K562 (cell line): Measurements from ENCODE around the gene GALR3. TPM values are rescaled to one million over a fixed set of nuclear protein-coding genes. Genes with fewer than 3 reads are reported as not detected.

Experiments
- HDAC2 ChIP-seq: fragments of 450-650 bp; IDR thresholded peaks from 2 replicates; pipeline ENCODE4 v1.6.1; 2016; ENCODE audit warnings: mild to moderate bottlenecking
- MAZ ChIP-seq, 2 experiments: fragments of 450-650 bp in 1 of 2; sonication (generic) in 1 of 2; formaldehyde crosslinking; IDR thresholded peaks in 1 of 2; conservative IDR thresholded peaks in 1 of 2; 2 replicates each; pipeline versions ENCODE4 v1.4.0 to v1.5.0; 2020; ENCODE audit warnings: mild to moderate bottlenecking in 1 of 2, missing genetic modification reagents in 1 of 2
- MEF2D ChIP-seq: conservative IDR thresholded peaks from 2 replicates; pipeline ENCODE4 v1.6.1; 2016; ENCODE audit warnings: low read depth, missing genetic modification characterization, missing compliant biosample characterization
- NFIC ChIP-seq: fragments of 450-650 bp; IDR thresholded peaks from 2 replicates; pipeline ENCODE4 v1.6.1; 2017; ENCODE audit warnings: mild to moderate bottlenecking, inconsistent platforms
- PML ChIP-seq: IDR thresholded peaks from 2 replicates; pipeline ENCODE4 v1.6.1; 2012; ENCODE audit warnings: low read length, inconsistent platforms
- POLR2AphosphoS5 ChIP-seq: IDR thresholded peaks from 2 replicates; pipeline ENCODE4 v1.6.1; 2011; ENCODE audit warnings: mild to moderate bottlenecking, low read depth, low read length, moderate library complexity; ENCODE audit not compliant: control insufficient read depth, insufficient read depth
- POLR2G ChIP-seq: fragments of 200-400 bp; formaldehyde crosslinking; IDR thresholded peaks from 2 replicates; pipeline ENCODE4 v1.6.1; 2017; ENCODE audit warnings: low read depth, mild to moderate bottlenecking, antibody characterized with exemption, low read length, moderate library complexity
- RBFOX2 ChIP-seq: fragments of 200-400 bp; formaldehyde crosslinking; IDR thresholded peaks from 2 replicates; pipeline ENCODE4 v1.6.1; 2017; ENCODE audit warnings: low read depth, mild to moderate bottlenecking, low read length, moderate library complexity
- SMAD4 ChIP-seq: fragments of 250-450 bp; sonication (Bioruptor Pico); conservative IDR thresholded peaks from 2 replicates; pipeline ENCODE4 v1.8.0; 2021; ENCODE audit warnings: inconsistent platforms, mild to moderate bottlenecking, moderate library complexity
- SMARCB1 ChIP-seq: IDR thresholded peaks from 2 replicates; pipeline ENCODE4 v1.6.1; 2011; ENCODE audit warnings: improper control_type of control experiment, low read depth; ENCODE audit not compliant: insufficient read length
- SREBF2 ChIP-seq: sonication (generic); formaldehyde crosslinking; IDR thresholded peaks from 2 replicates; pipeline ENCODE4 v1.4.0; 2020; ENCODE audit warnings: mild to moderate bottlenecking, missing genetic modification reagents
- SRSF1 ChIP-seq: fragments of 200-400 bp; formaldehyde crosslinking; IDR thresholded peaks from 2 replicates; pipeline ENCODE4 v1.6.1; 2017; ENCODE audit warnings: mild to moderate bottlenecking, low read depth, low read length, moderate library complexity
- TBP ChIP-seq: optimal IDR thresholded peaks from 2 replicates; pipeline ENCODE3; 2011; ENCODE audit warnings: low read depth, low read length, improper control_type of control experiment
- TCFL5 ChIP-seq: fragments of 250-450 bp; sonication (Bioruptor Pico); conservative IDR thresholded peaks from 2 replicates; pipeline ENCODE4 v1.6.1; 2021; ENCODE audit warnings: mild to moderate bottlenecking, moderate library complexity, matching md5 sums
- TOE1 ChIP-seq, 2 experiments: fragments of 450-650 bp in 1 of 2; sonication (generic) in 1 of 2; formaldehyde crosslinking in 1 of 2; IDR thresholded peaks; 2 replicates each; pipeline versions ENCODE4 v1.7.1 to v1.8.0; 2016 to 2022; ENCODE audit warnings: borderline replicate concordance in 2 of 2, mild to moderate bottlenecking in 2 of 2, antibody characterized with exemption in 1 of 2, inconsistent platforms in 1 of 2, low read depth in 1 of 2, missing genetic modification reagents in 1 of 2, moderate library complexity in 1 of 2
- XRCC3 ChIP-seq: fragments of 450-650 bp; IDR thresholded peaks from 2 replicates; pipeline ENCODE4 v1.6.1; 2017; ENCODE audit warnings: mild to moderate bottlenecking, moderate library complexity
- polyA plus RNA-seq, 8 experiments: library from polyadenylated mRNA; depleted of rRNA in 4 of 8; stranded (reverse) in 5 of 8; unstranded in 3 of 8; fragments of >200 nt; fragmentation: Nextera tagmentation in 2 of 8; fragmentation: Illumina TruSeq in 1 of 8; extraction: Ambion mirVana in 2 of 8; extraction: Trizol in 1 of 8; gene quantifications; 2 replicates each; pipeline versions ENCODE4 v1.2.1 to v1.2.3, GENCODE V29; 2011 to 2014; ENCODE audit warnings: inconsistent platforms in 1 of 8, missing spikeins in 1 of 8
- total RNA-seq, 7 experiments: library from RNA; depleted of rRNA in 6 of 7; stranded (reverse); fragments of >200 nt in 6 of 7; fragmentation: Illumina TruSeq in 2 of 7; extraction: Trizol in 2 of 7; gene quantifications; 2 replicates each; pipeline versions ENCODE4 v1.2.1 to v1.2.3, GENCODE V29; 2011 to 2021; ENCODE audit warnings: low replicate concordance in 1 of 7
- TF ChIP-seq, protein P1 (sequence below): fragments of 250-450 bp; sonication (Bioruptor Pico); IDR thresholded peaks from 2 replicates; pipeline ENCODE4 v1.9.0; 2021; ENCODE audit warnings: mild to moderate bottlenecking
- TF ChIP-seq, protein P2 (sequence below): fragments of 450-650 bp; conservative IDR thresholded peaks from 2 replicates; pipeline ENCODE4 v1.6.1; 2016; ENCODE audit warnings: missing genetic modification characterization, low read depth, mild to moderate bottlenecking, missing compliant biosample characterization, moderate library complexity
- TF ChIP-seq, protein P3 (sequence below), 3 experiments: fragments of 200-800 bp in 1 of 3; sonication (Bioruptor generic) in 1 of 3; sonication (generic) in 1 of 3; formaldehyde crosslinking in 1 of 3; IDR thresholded peaks; 2 replicates each; pipeline versions ENCODE4 v1.6.1 to v1.8.0; 2016 to 2022; ENCODE audit warnings: mild to moderate bottlenecking in 2 of 3, missing compliant biosample characterization in 2 of 3, missing genetic modification characterization in 2 of 3, missing genetic modification reagents in 1 of 3
- TF ChIP-seq, protein P4 (sequence below): sonication (generic); formaldehyde crosslinking; IDR thresholded peaks from 2 replicates; pipeline ENCODE4 v1.8.1; 2022; ENCODE audit warnings: missing genetic modification reagents
- TF ChIP-seq, protein P5 (sequence below), 2 experiments: fragments of 450-650 bp; conservative IDR thresholded peaks; 2 replicates each; pipeline ENCODE4 v1.6.1; 2017; ENCODE audit warnings: mild to moderate bottlenecking in 2 of 2, moderate library complexity in 2 of 2

The GALR3 gene
- total and polyA plus RNA-seq, 9 of the 15 experiments (the other 6 are each of a cell fraction or from before 2014, with no cell fraction given), result 0.13 TPM; not detected in 8

DNA sequence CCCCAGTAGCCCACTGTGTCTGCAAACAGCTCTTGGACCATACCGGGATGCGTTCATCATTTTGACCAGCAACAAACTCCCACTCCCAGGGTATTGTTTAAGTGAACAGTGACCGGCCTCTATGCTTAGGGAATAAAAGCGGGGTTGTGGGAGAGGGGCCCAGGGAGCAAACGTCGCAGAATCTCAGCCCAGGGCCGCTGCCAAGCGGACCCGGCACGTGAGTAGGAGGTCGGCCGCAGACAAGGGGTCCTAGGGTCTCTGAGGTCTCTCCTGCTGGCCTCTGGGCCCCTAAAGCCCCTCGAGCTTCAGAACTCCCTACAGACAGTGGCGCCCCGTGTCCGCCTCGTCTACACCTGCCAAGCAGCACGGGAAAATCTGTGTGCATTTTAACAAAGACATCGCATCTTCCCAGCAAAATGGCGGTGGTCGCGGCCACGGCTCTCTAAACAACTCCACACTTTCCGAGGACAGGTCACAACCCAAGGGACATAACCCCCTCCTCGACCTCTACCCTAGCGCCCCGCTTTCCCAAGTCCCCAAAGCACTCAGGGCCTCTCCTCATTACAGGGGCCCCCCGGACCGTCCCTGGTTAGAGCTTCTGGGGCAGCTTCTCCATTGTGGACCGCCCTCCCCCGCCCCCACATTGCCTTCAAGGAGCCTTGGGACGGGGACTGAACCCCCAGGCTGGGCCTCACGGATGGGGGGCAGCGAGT, 19.4 kb upstream of the GALR3 start (continued):
- peak in 1 of 2 experiments; percentile 2; a peak in 1 of 4 replicates for TF ChIP-seq MAZ (CRISPR knock-in tag; conservative IDR thresholded peaks at IDR 0.05 in 1 of 2, IDR thresholded peaks at IDR 0.05 in 1 of 2)
- no peak for TF ChIP-seq NFIC
- TF ChIP-seq, protein P1, sequence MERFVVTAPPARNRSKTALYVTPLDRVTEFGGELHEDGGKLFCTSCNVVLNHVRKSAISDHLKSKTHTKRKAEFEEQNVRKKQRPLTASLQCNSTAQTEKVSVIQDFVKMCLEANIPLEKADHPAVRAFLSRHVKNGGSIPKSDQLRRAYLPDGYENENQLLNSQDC (CRISPR knock-in tag), result no peak
- no peak for TF ChIP-seq TCFL5
- peak; percentile 75 for TF ChIP-seq RBFOX2
- no peak for TF ChIP-seq SMARCB1
- no peak for TF ChIP-seq HDAC2
- peak; percentile 22 for TF ChIP-seq TBP
- TF ChIP-seq SREBF2, result no peak
- TF ChIP-seq, protein P2, sequence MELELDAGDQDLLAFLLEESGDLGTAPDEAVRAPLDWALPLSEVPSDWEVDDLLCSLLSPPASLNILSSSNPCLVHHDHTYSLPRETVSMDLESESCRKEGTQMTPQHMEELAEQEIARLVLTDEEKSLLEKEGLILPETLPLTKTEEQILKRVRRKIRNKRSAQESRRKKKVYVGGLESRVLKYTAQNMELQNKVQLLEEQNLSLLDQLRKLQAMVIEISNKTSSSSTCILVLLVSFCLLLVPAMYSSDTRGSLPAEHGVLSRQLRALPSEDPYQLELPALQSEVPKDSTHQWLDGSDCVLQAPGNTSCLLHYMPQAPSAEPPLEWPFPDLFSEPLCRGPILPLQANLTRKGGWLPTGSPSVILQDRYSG (tag), result peak; percentile 76; the same call in 1 of the 2 replicates
- TF ChIP-seq, protein P3, sequence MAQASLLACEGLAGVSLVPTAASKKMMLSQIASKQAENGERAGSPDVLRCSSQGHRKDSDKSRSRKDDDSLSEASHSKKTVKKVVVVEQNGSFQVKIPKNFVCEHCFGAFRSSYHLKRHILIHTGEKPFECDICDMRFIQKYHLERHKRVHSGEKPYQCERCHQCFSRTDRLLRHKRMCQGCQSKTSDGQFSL (CRISPR knock-in tag; IDR thresholded peaks at IDR 0.05), result no peak
- TF ChIP-seq, protein P3 (tag; IDR thresholded peaks at IDR 0.05), result 0 out of 4 replicates have a peak, but pooled peaks of 1 of the 2 experiments have one; percentile 38
- peak; percentile 11 for TF ChIP-seq SMAD4 (CRISPR knock-in tag)
- TF ChIP-seq POLR2AphosphoS5, result no peak
- TF ChIP-seq MEF2D (tag), result 0 out of 2 replicates have a peak, but pooled peaks have one; percentile 55
- 0 out of 2 replicates have a peak, but pooled peaks have one; percentile 48 for TF ChIP-seq TOE1 (IDR thresholded peaks at IDR 0.05; ENCODE audit: borderline replicate concordance)
- TF ChIP-seq TOE1 (CRISPR knock-in tag; IDR thresholded peaks at IDR 0.05; ENCODE audit: borderline replicate concordance, low read depth), result no peak
- no peak for TF ChIP-seq XRCC3
- TF ChIP-seq, protein P4, sequence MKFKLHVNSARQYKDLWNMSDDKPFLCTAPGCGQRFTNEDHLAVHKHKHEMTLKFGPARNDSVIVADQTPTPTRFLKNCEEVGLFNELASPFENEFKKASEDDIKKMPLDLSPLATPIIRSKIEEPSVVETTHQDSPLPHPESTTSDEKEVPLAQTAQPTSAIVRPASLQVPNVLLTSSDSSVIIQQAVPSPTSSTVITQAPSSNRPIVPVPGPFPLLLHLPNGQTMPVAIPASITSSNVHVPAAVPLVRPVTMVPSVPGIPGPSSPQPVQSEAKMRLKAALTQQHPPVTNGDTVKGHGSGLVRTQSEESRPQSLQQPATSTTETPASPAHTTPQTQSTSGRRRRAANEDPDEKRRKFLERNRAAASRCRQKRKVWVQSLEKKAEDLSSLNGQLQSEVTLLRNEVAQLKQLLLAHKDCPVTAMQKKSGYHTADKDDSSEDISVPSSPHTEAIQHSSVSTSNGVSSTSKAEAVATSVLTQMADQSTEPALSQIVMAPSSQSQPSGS, result no peak
- peak; percentile 61 for TF ChIP-seq POLR2G
- TF ChIP-seq, protein P5, sequence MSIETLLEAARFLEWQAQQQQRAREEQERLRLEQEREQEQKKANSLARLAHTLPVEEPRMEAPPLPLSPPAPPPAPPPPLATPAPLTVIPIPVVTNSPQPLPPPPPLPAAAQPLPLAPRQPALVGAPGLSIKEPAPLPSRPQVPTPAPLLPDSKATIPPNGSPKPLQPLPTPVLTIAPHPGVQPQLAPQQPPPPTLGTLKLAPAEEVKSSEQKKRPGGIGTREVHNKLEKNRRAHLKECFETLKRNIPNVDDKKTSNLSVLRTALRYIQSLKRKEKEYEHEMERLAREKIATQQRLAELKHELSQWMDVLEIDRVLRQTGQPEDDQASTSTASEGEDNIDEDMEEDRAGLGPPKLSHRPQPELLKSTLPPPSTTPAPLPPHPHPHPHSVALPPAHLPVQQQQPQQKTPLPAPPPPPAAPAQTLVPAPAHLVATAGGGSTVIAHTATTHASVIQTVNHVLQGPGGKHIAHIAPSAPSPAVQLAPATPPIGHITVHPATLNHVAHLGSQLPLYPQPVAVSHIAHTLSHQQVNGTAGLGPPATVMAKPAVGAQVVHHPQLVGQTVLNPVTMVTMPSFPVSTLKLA (conservative IDR thresholded peaks at IDR 0.05), result no peak; a peak in 1 of 4 replicates
- no peak for TF ChIP-seq SRSF1
- no peak for TF ChIP-seq PML
